NCI-H2107 (cell line): ENCODE results near the gene ZNF581.

ENCODE experiments used
- DNase-seq: peaks from one replicate; lab custom pipeline; 2025; lab: John Stamatoyannopoulos, UW

The ZNF581 gene

GRCh38 chr19:55694656-55695491, 51.4 kb downstream of the ZNF581 start:
- no peak for DNase-seq
